Smooth muscle cell (in vitro differentiated cells): ENCODE data around the gene MYO1E. TPM values are rescaled to one million over a fixed set of nuclear protein-coding genes. Genes with fewer than 3 reads are reported as not detected.

Source experiments
- DNase-seq: peaks from one replicate; lab custom pipeline; 2025; ENCODE audit not compliant: unreplicated experiment; lab: John Stamatoyannopoulos, UW
- H2AFZ ChIP-seq: fragments of 200-600 bp; sonication (generic); 2 replicates; pipeline ENCODE4 v1.6.0; 2016; ENCODE audit warnings: antibody characterized with exemption, low read depth, mild to moderate bottlenecking
- H3F3A ChIP-seq: fragments of 200-600 bp; sonication (generic); 2 replicates; pipeline ENCODE4 v1.6.0; 2017; ENCODE audit warnings: antibody characterized with exemption, low read depth
- H3K27ac ChIP-seq: fragments of 200-600 bp; sonication (generic); 2 replicates; pipeline ENCODE4 v1.5.1; 2016; ENCODE audit warnings: low read depth, mild to moderate bottlenecking
- H3K27me3 ChIP-seq: fragments of 200-600 bp; sonication (generic); 2 replicates; pipeline ENCODE4 v1.6.1; 2016; ENCODE audit warnings: low read depth, mild to moderate bottlenecking
- H3K36me3 ChIP-seq: fragments of 200-600 bp; sonication (generic); 2 replicates; pipeline ENCODE4 v1.5.1; 2016; ENCODE audit warnings: low read depth
- H3K4me1 ChIP-seq: fragments of 200-600 bp; sonication (generic); 2 replicates; pipeline ENCODE4 v1.5.1; 2016; ENCODE audit warnings: low read depth
- H3K4me2 ChIP-seq: fragments of 200-600 bp; sonication (generic); 2 replicates; pipeline ENCODE4 v1.6.0; 2016; ENCODE audit warnings: mild to moderate bottlenecking
- H3K4me3 ChIP-seq: fragments of 200-600 bp; sonication (generic); 2 replicates; pipeline ENCODE4 v1.5.1; 2016; ENCODE audit warnings: mild to moderate bottlenecking
- H3K79me2 ChIP-seq: fragments of 200-600 bp; sonication (generic); 2 replicates; pipeline ENCODE4 v1.6.0; 2016; ENCODE audit warnings: low read depth, mild to moderate bottlenecking
- H3K9ac ChIP-seq: fragments of 200-600 bp; sonication (generic); 2 replicates; pipeline ENCODE4 v1.6.0; 2016; ENCODE audit warnings: low read depth
- H3K9me3 ChIP-seq: fragments of 200-600 bp; sonication (generic); replicated peaks from 2 replicates; pipeline ENCODE4 v1.5.1; 2016; ENCODE audit warnings: low read depth
- H4K20me1 ChIP-seq: fragments of 200-600 bp; sonication (generic); 2 replicates; pipeline ENCODE4 v1.6.0; 2016; ENCODE audit warnings: low read depth
- CTCF ChIP-seq: fragments of 200-600 bp; sonication (generic); IDR thresholded peaks from 2 replicates; pipeline ENCODE4 v1.5.1; 2017; ENCODE audit warnings: borderline replicate concordance, mild to moderate bottlenecking, antibody characterized with exemption; ENCODE audit not compliant: insufficient read depth, poor library complexity, severe bottlenecking
- WGBS: methylation state at CpG from one replicate; pipeline ENCODE4 v1.1.7; 2016; ENCODE audit warnings: low lambda C conversion rate; 5-methylcytosine and 5-hydroxymethylcytosine counted together
- polyA plus RNA-seq: library from polyadenylated mRNA; unstranded; fragments of >200 nt; fragmentation: Nextera tagmentation; extraction: Ambion mirVana; gene quantifications from 2 replicates; pipeline ENCODE4 v1.2.1, GENCODE V29; 2016
- total RNA-seq: library from RNA; depleted of rRNA; stranded (reverse); fragments of >200 nt; gene quantifications from 2 replicates; pipeline ENCODE4 v1.2.3, GENCODE V29; 2014

The MYO1E gene
- total and polyA plus RNA-seq, 2 experiments from 2014 or later = 50.0 to 54.5 TPM

GRCh38 chr15:59186501-59186900, 186.2 kb downstream of the MYO1E start:
- WGBS = 97% methylated on average over 4 of the region's 4 CpGs
- Histone ChIP-seq H3K27ac (no peak overlapping the region), H3K4me2 (no peak overlapping the region), H3F3A (peaks cover 11% of the 10 kb centered on the region), H2AFZ (no peak overlapping the region), H3K27me3 (no peaks in the 10 kb centered on the region), H3K9me3 (peaks cover 4% of the 10 kb centered on the region), H3K4me3 (no peak overlapping the region), H3K36me3 (peaks cover 6% of the 10 kb centered on the region), H4K20me1 (peaks cover under 1% of the 10 kb centered on the region), H3K79me2 (no peaks in the 10 kb centered on the region), H3K9ac (no peak overlapping the region), H3K4me1 (no peaks in the 10 kb centered on the region)
- no peak for DNase-seq
- no peak for TF ChIP-seq CTCF

- Histone ChIP-seq H3K4me3 (no peak overlapping the region), H2AFZ (no peak overlapping the region), H4K20me1 (no peaks in the 10 kb centered on the region), H3K9me3 (peaks cover 4% of the 10 kb centered on the region), H3K27me3 (no peaks in the 10 kb centered on the region), H3K79me2 (no peaks in the 10 kb centered on the region), H3K4me2 (no peak overlapping the region), H3K9ac (no peak overlapping the region), H3K36me3 (peaks cover 6% of the 10 kb centered on the region), H3K4me1 (no peaks in the 10 kb centered on the region), H3F3A (peaks cover 3% of the 10 kb centered on the region), H3K27ac (no peak overlapping the region)
- no peak for TF ChIP-seq CTCF
- WGBS = 100% methylated on average over 2 of the region's 2 CpGs
- no peak for DNase-seq
Observed at GRCh38 chr15:59185725-59186124, 186.9 kb downstream of the MYO1E start.

GRCh38 chr15:59180945-59181600, 191.6 kb downstream of the MYO1E start:
- peaks cover 4% of the 10 kb centered on the region for H3K9me3 ChIP-seq
- TF ChIP-seq CTCF = no peak
- no peak overlapping the region for H2AFZ ChIP-seq
- no peak overlapping the region for H3K27ac ChIP-seq
- peaks cover 6% of the 10 kb centered on the region for H3K36me3 ChIP-seq
- no peaks in the 10 kb centered on the region for H3K27me3 ChIP-seq
- no peak overlapping the region for H3K4me3 ChIP-seq
- H3F3A ChIP-seq = peaks cover 5% of the 10 kb centered on the region
- H3K4me2 ChIP-seq = no peak overlapping the region
- DNase-seq = no peak
- H4K20me1 ChIP-seq = no peaks in the 10 kb centered on the region
- no peaks in the 10 kb centered on the region for H3K79me2 ChIP-seq
- H3K9ac ChIP-seq = no peak overlapping the region
- no peaks in the 10 kb centered on the region for H3K4me1 ChIP-seq
- WGBS = 56% methylated on average over 5 of the region's 5 CpGs

DNA sequence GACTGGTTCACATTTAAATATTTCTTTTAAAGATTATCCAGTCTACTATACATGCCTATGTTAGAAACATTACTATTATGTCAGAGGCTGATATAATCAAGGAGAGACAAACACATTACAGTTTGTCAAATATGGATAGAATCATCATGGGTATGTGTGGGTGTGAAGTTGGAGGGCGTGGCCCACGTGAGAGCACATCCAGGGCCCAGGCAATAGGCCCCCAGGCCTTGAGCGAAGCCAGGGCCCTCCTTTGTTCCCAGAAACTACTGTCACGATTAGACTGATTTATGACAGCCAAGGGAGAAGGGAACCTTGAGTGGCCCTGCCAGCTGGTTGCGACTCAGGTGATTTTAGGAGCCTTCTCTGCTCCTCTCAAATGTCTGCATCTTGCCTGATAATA, 193.0 kb downstream of the MYO1E start:
- no peak overlapping the region for H3K27ac ChIP-seq
- WGBS = 75% methylated on average over 5 of the region's 5 CpGs
- no peaks in the 10 kb centered on the region for H4K20me1 ChIP-seq
- H3K4me1 ChIP-seq = peaks cover 10% of the 10 kb centered on the region
- H3K79me2 ChIP-seq = no peaks in the 10 kb centered on the region
- H2AFZ ChIP-seq = no peak overlapping the region
- peaks cover 4% of the 10 kb centered on the region for H3K36me3 ChIP-seq
- no peak overlapping the region for H3K4me3 ChIP-seq
- no peak overlapping the region for H3K9ac ChIP-seq
- DNase-seq = no peak
- no peak overlapping the region for H3K4me2 ChIP-seq
- no peaks in the 10 kb centered on the region for H3K27me3 ChIP-seq
- TF ChIP-seq CTCF = no peak
- peaks cover 5% of the 10 kb centered on the region for H3F3A ChIP-seq
- peaks cover 4% of the 10 kb centered on the region for H3K9me3 ChIP-seq
